Transverse colon (tissue), 4 donors: ENCODE results near the gene GRIK4. TPM values are rescaled to one million over a fixed set of nuclear protein-coding genes. Genes with fewer than 3 reads are reported as not detected.

Source experiments
- DNase-seq: peaks from one replicate; pipeline ENCODE4 v3.0.0-alpha.2; 2019
- H3K27ac ChIP-seq, 4 donors: fragments of 200-600 bp; sonication (generic); 2 replicates each; pipeline ENCODE4 v1.5.1; 2016 to 2018; ENCODE audit warnings: inconsistent platforms in 4 of 4
- H3K27me3 ChIP-seq: fragments of 200-600 bp; sonication (generic); 2 replicates; pipeline ENCODE4 v1.5.1; 2017; ENCODE audit warnings: inconsistent platforms
- H3K36me3 ChIP-seq, 4 donors: fragments of 200-600 bp; sonication (generic); 2 replicates each; pipeline ENCODE4 v1.5.1; 2017 to 2019; ENCODE audit warnings: inconsistent platforms in 4 of 4
- H3K4me1 ChIP-seq, 4 donors: fragments of 200-600 bp; sonication (generic); 2 replicates each; pipeline ENCODE4 v1.5.1; 2017 to 2020; ENCODE audit warnings: inconsistent platforms in 4 of 4
- H3K4me3 ChIP-seq, 4 donors: fragments of 200-600 bp; sonication (generic); 1 replicate in 1 of 4; 2 replicates in 3 of 4; pipeline versions ENCODE4 v1.5.1 to v1.6.1; 2017 to 2019; ENCODE audit warnings: inconsistent platforms in 4 of 4
- H3K9me3 ChIP-seq, 2 donors: fragments of 200-600 bp; sonication (generic); 2 replicates each; pipeline ENCODE4 v1.5.1; 2017 to 2019; ENCODE audit warnings: inconsistent platforms in 2 of 2
- CTCF ChIP-seq, 5 experiments: fragments of 200-600 bp in 3 of 5; fragments of 450-650 bp in 2 of 5; sonication (generic) in 3 of 5; IDR thresholded peaks; 1 replicate in 2 of 5; 2 replicates in 3 of 5; pipeline ENCODE4 v1.5.1; 2016 to 2017; ENCODE audit warnings: antibody characterized with exemption in 5 of 5, inconsistent platforms in 3 of 5, mild to moderate bottlenecking in 2 of 5, moderate library complexity in 1 of 5
- EP300 ChIP-seq: sonication (generic); formaldehyde crosslinking; IDR thresholded peaks from one replicate; pipeline ENCODE4 v1.6.1; 2017; ENCODE audit warnings: antibody characterized with exemption, low read depth
- POLR2A ChIP-seq: fragments of 450-650 bp; IDR thresholded peaks from one replicate; pipeline ENCODE4 v1.6.1; 2016; ENCODE audit warnings: antibody characterized with exemption, mild to moderate bottlenecking, moderate library complexity
- POLR2AphosphoS5 ChIP-seq, 3 donors: sonication (generic); formaldehyde crosslinking; IDR thresholded peaks; one replicate each; pipeline ENCODE4 v1.6.1; 2016; ENCODE audit warnings: antibody characterized with exemption in 3 of 3
- WGBS, 2 donors: methylation state at CpG; one replicate each; pipeline ENCODE4 v1.1.5; 2018; ENCODE audit warnings: low coverage in 1 of 2; 5-methylcytosine and 5-hydroxymethylcytosine counted together
- in situ Hi-C, 4 donors: fragments of 200-750 bp; cut with MboI; loops; one replicate each; pipeline versions ENCODE4 v1.15.0 to v1.15.1; 2017; ENCODE audit warnings: low sequenced_read_pairs in 3 of 4, low pct_ligation_motif_present in 1 of 4, low pct_unique_long_range_greater_than_20kb in 1 of 4
- intact Hi-C: fragments of 100-400 bp; cut with DNase I; formaldehyde crosslinking; loops from one replicate; pipeline ENCODE4 v1.15.1; 2023; ENCODE audit warnings: low total_unique reads
- total RNA-seq, 4 donors: library from RNA; depleted of rRNA; stranded (reverse); fragments of >200 nt; gene quantifications; one replicate each; pipeline ENCODE4 v1.1.0, GENCODE V29; 2016

GRIK4 gene
- total RNA-seq, 4 donors from 2014 or later, result 2.6 TPM; not detected in 3

- no peaks in the 10 kb centered on the region for H3K36me3 ChIP-seq
- intact Hi-C loops, result no loop called here
- 70 to 90% methylated on average over 2 of the region's 2 CpGs for WGBS, 2 donors
Observed at GRCh38 chr11:120925944-120926343, 414.4 kb downstream of the GRIK4 start.

GRCh38 chr11:120928627-120929026 is 417.1 kb downstream of the GRIK4 start:
- Histone ChIP-seq H3K4me1 (no peaks in the 10 kb centered on the region), H3K4me3 (no peak overlapping the region), H3K27ac (no peak overlapping the region), H3K36me3 (no peaks in the 10 kb centered on the region), H3K9me3 (no peaks in the 10 kb centered on the region), H3K27me3 (peaks cover 2% of the 10 kb centered on the region)
- no peak for TF ChIP-seq POLR2AphosphoS5 (IDR thresholded peaks at IDR 0.05)
- TF ChIP-seq CTCF (IDR thresholded peaks at IDR 0.05), result no peak
- TF ChIP-seq POLR2A, result no peak
- TF ChIP-seq EP300, result no peak
- no peak for DNase-seq
- 85 to 90% methylated on average over 3 to 14 of the region's 14 CpGs for WGBS, 2 donors
- intact Hi-C loops, result no loop called here
- in situ Hi-C loops, result loop anchor here in 1 of 4 donors (25.0 kb wide), 1 partner anchor 184 kb away; the partner anchor contains the start of gene TECTA

More at GRCh38 chr11:120925944-120926343, 414.4 kb downstream of the GRIK4 start:
- in situ Hi-C loops, result loop anchor here in 1 of 4 donors (25.0 kb wide), 1 partner anchor 186 kb away; the partner anchor contains the start of gene TECTA
- no peaks in the 10 kb centered on the region for H3K9me3 ChIP-seq
- H3K27me3 ChIP-seq, result no peaks in the 10 kb centered on the region
- no peak for TF ChIP-seq EP300
- TF ChIP-seq POLR2AphosphoS5 (IDR thresholded peaks at IDR 0.05), result no peak
- TF ChIP-seq POLR2A, result no peak
- no peak for TF ChIP-seq CTCF (IDR thresholded peaks at IDR 0.05)
- no peak overlapping the region for H3K27ac ChIP-seq
- DNase-seq, result no peak
- no peaks in the 10 kb centered on the region for H3K4me1 ChIP-seq
- H3K4me3 ChIP-seq, result no peak overlapping the region

GRCh38 chr11:120929090-120929489 is 417.5 kb downstream of the GRIK4 start:
- TF ChIP-seq EP300, result no peak
- peaks cover 2% of the 10 kb centered on the region for H3K27me3 ChIP-seq
- no peak for DNase-seq
- H3K4me1 ChIP-seq, result no peaks in the 10 kb centered on the region
- no peaks in the 10 kb centered on the region for H3K9me3 ChIP-seq
- H3K36me3 ChIP-seq, result no peaks in the 10 kb centered on the region
- 91% methylated on average over 11 of the region's 11 CpGs; no CpG with 5 or more reads in 1 of the 2 donors for WGBS, 2 donors
- in situ Hi-C loops (loop anchor here in 1 of 4 donors (25.0 kb wide), 1 partner anchor 183 kb away; the partner anchor contains the start of gene TECTA), intact Hi-C loops (no loop called here)
- no peak overlapping the region for H3K27ac ChIP-seq
- H3K4me3 ChIP-seq, result no peak overlapping the region

- intact Hi-C loops, result no loop called here
- DNase-seq, result peak; percentile 41
- H3K9me3 ChIP-seq, result no peaks in the 10 kb centered on the region
- no peaks in the 10 kb centered on the region for H3K36me3 ChIP-seq
- H3K27ac ChIP-seq, result no peak overlapping the region
- TF ChIP-seq EP300 (no peak), CTCF (IDR thresholded peaks at IDR 0.05) (peak; percentile 26 to 60 (median 39))
- H3K27me3 ChIP-seq, result peaks cover 8% of the 10 kb centered on the region
- H3K4me1 ChIP-seq, result no peaks in the 10 kb centered on the region
- in situ Hi-C loops, result loop anchor here in 1 of 4 donors (25.0 kb wide), 1 partner anchor 183 kb away; the partner anchor contains the start of gene TECTA
- H3K4me3 ChIP-seq, result no peak overlapping the region
- WGBS, 2 donors, result 40% methylated on average over 13 of the region's 13 CpGs; no CpG with 5 or more reads in 1 of the 2 donors
Observed at GRCh38 chr11:120929664-120930154, 418.2 kb downstream of the GRIK4 start.
